ENCODE data around the gene ST8SIA6.

The ST8SIA6 gene

GRCh38 chr10:17272648-17273047, 181.7 kb downstream of the ST8SIA6 start:
- no peak for DNase-seq
